Lower leg skin (tissue), 3 donors: Measurements from ENCODE around the gene SYF2.
"Not testable (repeated sequence)": the region's sequence is repeated elsewhere in the genome, so short reads cannot be mapped to it uniquely, and the experiment has no call there.

Experiments
- CTCF ChIP-seq, 3 donors: fragments of 450-650 bp; IDR thresholded peaks; one replicate each; pipeline ENCODE4 v1.5.1; 2016; ENCODE audit warnings: antibody characterized with exemption in 3 of 3, mild to moderate bottlenecking in 3 of 3, moderate library complexity in 2 of 3
- POLR2A ChIP-seq, 2 donors: fragments of 450-650 bp; IDR thresholded peaks; one replicate each; pipeline ENCODE4 v1.6.1; 2016 to 2017; ENCODE audit warnings: antibody characterized with exemption in 2 of 2, mild to moderate bottlenecking in 1 of 2, moderate library complexity in 1 of 2

GRCh38 chr1:25278790-25279189 lies 46.5 kb upstream of the SYF2 start:
- TF ChIP-seq CTCF, POLR2A (IDR thresholded peaks at IDR 0.05): not testable (repeated sequence)
